Inflammatory macrophage treated with lipopolysaccharide for 1 hour (primary cell): ENCODE results near the gene RAB26.
"Not testable (repeated sequence)": the region's sequence is repeated elsewhere in the genome, so short reads cannot be mapped to it uniquely, and the experiment has no call there.

Experiments used
- DNase-seq, 2 donors: peaks; one replicate each; pipeline ENCODE4 v3.0.0-alpha.2; 2020 to 2022

RAB26 gene, protein sequence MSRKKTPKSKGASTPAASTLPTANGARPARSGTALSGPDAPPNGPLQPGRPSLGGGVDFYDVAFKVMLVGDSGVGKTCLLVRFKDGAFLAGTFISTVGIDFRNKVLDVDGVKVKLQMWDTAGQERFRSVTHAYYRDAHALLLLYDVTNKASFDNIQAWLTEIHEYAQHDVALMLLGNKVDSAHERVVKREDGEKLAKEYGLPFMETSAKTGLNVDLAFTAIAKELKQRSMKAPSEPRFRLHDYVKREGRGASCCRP

DNA sequence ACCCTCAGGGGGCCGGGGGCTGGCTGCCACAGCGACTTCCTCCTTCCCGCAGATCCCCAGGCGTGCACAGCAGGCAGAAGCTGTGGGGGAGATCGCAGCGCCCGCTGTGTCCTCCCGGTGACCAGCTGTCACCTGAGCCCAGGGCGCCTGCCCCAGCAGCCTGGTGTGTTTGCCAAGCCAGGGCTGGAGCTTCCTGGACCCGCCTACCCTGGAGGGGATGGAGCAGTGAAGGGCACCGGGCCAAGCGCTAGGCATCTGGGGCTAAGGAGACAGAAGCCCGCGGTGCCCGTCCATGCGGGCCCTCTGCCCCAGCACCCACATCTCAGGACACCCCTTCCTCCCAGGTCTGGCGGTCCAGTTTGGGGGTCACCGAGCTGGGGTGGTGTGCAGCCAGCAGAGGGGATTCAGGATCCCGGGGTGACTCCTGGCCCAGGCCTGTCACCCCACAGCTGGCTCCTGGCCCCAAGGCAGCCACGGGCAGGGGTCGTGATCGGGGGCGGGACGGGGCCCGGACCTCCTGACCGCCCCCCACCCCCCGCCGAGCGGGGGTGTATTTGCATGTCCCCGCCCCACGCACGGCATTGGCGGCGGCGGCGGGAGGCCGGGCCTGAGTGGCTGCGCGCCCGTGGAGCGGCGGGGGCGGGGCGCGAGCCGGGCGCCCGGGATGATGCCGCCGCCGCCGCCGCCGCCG, at the start of gene RAB26:
TSS of gene RAB26 (plus strand) at position 645 of the 691 bp plus-strand sequence. CDS start 159 bp downstream, outside the sequence.
- DNase-seq = peak; percentile 23 to 34

DNA sequence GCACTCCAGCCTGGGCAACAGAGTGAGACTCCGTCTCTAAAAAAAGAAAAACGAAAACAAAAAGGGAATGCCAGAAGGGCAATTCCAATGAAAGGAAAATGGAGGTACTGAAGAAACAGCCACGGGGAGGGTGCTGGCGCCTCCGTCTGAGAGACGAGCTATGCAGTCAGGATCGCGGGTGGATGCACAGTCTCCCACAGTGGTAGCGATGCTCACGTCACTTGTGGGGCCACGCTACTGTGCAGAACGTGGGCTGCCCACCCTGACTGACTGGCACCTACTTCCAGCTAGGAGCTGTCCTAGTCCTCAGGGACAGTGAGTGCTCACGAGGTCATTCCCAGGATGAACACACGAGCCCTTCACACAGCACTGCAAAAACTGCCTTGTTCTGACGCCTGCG, 46.8 kb upstream of the RAB26 start:
- not testable (repeated sequence) for DNase-seq

DNA sequence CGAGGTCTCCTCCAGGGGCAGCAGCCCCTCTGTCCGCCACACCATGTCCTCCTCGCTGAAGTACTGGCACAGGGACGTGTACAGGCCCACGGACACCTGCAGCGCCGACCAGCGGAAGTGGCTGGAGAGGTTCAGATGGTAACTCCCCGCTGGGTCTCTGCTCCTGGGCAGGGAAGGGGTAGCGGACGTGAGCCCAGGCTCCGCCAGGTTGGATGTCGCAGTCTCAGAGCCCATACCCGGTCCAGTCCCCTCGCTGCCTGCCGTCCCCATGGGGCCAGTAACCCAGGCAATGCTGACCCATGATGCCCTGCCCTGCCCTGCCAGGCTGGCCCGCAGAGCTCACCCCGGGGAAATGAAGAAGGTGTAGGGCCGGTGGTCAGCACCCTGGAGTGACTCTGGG, 46.0 kb upstream of the RAB26 start:
- DNase-seq = no peak

DNA sequence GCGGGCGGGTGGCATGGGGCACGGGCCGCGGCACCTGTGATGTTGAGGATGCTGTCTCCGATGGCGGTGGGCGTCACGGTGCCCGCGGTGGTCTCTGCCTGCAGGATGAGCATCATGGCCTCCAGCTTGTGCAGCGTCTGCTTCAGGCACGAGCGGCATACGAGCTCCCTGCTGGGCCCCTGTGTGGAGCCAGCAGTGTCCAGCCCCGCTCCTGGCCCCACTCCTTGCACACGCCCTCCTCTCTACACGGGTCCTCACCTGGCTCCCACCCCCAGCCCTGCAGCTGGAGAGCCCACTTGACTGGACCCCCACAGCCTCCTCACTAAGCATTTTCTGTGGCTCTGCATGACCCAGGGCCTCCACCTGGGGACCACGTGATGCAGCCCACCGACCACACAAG, 44.0 kb upstream of the RAB26 start:
- not testable (repeated sequence) for DNase-seq

DNA sequence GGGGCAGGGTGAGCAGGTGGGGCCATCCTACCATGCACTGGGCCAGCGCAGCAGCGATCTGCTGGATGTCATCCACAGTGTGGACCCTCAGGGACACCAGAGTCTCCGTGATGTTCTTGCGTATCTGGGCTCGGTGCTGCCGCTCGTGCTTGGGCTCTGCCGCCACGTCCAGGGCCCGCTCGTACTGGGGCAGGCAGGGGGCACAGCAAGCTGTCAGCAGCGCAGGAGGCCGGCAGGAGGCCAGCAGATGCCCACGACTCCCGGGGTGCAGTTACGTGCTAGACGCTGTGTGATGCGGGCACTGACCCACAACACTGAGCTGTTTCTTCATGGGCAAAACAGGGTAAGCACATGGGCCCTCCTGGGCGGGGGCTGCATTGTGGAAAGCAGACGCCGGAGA, 43.1 kb upstream of the RAB26 start:
- not testable (repeated sequence) for DNase-seq

DNA sequence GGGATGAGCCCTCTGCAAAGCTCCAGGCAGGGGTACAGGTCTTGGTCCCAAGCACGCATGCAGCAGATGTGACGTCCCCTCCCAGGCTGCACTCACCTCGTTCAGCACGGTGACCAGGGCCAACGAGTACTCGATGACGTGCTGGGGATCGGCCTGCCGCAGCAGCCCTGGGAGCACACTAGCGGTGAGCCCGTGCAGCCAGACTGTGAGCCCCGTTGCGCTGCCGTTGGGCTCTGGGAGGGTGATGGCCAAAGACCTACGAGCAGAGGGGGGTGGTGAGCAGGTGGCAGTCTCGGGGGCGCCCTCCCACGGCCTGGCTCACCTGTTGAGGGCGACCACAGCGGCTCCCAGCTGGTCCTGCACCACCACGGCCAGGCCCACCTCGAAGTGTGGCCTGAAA, 42.7 kb upstream of the RAB26 start:
- not testable (repeated sequence) for DNase-seq

DNA sequence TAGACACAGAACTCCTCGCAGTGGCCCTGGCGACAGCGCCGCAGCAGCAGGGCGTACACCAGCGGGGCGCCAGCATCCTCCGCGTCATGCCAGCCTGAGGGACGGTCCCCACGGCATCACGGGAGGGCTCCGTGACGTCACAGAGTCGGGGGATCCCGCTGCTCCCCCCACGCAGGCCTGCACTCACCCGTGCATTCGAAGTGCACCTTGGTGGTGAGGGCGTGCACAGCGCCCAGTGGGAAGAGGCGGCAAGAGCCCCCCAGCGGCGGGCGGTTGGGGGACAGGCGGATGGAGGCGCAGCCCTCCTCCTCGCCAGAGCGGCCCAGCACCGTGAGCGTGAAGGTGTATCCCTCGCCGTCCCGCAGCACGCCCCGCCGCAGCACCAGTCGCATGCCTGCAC, 42.2 kb upstream of the RAB26 start:
- DNase-seq = not testable (repeated sequence)

DNA sequence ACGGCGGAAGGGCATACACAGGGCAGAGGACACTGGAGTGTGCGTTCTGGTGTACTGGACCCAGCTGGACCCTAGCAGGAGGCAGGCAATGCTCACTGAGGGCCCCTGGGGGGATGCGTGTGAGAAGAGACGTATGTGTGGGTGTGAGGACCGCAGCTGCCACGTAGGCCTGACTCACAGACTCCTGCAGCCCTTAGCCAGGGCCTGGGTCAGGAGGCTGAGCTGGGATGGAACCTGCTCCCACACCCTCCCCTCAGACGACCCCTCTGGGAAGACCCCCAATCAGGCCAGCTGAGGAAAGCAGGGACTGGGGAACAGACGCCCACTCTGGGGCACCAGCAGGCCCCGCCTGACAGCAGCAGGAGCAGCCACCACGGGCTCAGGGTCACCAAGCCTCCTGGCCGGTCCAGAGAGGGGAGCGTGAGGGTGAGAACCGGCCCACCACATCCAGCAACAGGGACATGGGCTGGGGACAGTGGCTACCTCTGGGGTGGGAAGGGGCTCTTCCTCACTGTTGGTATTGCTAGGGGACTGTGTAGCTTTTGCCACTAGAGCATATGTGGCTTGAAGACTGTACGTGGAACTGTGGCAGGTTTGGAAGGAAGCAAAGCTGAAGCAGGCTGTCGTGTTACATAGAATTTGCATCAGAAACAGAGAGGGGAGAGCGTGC, 41.2 kb upstream of the RAB26 start:
- not testable (repeated sequence) for DNase-seq

DNA sequence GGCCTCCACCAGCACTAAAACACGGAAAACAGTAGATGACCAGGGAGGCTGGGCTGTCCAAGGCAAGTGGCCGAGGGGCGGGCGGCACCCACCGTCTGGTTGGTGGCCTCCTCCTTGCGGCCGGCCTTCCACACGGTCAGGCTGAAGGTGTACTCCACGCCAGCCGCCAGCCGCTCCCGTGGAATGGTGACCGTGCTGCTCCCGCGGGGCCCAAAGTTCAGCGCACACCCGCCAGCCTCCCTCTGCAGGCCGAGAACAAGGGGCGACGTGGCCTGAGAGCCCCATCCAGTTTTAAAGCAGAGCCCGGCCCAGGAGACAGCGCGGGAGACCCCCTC, 40.7 kb upstream of the RAB26 start:
- DNase-seq = not testable (repeated sequence)

DNA sequence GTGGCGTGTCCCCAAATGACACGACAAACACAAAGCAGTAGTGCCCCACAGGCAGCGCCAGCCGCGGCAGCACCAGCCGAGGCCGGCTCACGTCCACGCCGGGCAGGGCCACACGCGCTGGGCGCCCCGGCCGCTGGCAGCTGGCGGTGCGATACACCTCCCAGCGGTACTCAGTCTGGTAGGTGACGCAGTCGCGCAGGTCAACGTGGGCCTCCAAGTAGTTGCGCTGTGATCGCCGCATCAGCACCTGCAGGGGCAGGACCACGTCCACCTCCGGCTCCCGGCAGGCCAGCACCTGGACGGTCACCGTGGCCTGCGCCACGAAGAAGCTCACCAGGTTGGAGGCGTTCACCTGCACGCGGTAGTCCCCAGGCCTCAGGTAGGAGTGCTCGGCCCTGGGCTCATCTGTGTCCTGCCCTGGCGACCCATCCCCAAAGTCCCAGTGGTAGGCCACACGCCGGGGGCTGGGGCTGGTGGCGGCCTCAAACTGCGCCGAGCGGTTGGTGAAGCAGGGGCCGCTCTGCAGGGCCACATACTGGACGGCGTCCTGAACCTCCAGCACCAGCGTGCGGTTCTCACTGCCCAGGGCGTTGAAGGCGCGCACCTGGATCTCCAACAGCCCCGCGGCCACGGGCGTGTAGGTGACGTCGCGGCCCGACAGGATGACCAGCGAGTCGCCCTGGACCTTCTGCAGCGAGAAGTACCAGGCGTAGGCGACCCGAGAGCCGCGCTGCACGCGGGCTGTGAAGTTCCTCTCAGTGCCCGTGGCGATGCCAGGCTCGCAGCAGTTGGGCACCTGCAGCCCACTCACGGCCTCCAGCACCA, 39.8 kb upstream of the RAB26 start:
- not testable (repeated sequence) for DNase-seq

DNA sequence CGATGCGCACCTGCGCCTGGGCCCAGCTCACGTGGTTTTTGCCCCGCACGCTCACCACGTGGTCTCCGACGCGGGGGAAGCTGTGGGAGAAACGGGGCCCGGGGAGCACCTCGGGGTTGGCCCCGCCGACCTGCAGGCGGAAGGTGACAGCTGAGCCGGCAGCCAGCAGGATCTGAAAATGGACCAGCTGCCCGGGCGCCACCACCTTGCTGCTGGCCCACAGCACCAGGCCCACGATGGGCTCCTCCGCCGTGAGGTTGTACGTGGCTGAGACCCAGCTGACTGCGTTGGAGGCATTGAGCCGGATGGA, 39.2 kb upstream of the RAB26 start:
- not testable (repeated sequence) for DNase-seq

DNA sequence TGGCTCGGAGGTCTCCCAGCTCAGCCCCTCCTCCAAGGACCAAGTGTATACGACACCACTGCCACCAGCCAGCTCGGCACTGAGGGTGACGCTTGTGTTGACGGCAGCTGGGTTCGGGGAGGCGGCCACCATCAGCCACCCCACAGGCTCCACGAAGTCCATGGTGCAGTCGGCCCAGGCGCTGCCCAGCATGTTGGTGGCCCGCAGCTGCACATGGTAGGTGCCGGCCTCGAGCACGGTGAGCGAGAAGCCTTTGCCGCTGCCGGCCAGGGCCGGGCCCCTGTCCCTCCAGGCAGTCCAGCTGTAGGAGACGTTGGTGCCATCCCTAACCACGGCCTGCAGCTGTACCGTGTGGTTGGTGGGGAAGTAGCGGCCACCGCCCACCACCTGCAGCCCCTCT, 38.6 kb upstream of the RAB26 start:
- not testable (repeated sequence) for DNase-seq

DNA sequence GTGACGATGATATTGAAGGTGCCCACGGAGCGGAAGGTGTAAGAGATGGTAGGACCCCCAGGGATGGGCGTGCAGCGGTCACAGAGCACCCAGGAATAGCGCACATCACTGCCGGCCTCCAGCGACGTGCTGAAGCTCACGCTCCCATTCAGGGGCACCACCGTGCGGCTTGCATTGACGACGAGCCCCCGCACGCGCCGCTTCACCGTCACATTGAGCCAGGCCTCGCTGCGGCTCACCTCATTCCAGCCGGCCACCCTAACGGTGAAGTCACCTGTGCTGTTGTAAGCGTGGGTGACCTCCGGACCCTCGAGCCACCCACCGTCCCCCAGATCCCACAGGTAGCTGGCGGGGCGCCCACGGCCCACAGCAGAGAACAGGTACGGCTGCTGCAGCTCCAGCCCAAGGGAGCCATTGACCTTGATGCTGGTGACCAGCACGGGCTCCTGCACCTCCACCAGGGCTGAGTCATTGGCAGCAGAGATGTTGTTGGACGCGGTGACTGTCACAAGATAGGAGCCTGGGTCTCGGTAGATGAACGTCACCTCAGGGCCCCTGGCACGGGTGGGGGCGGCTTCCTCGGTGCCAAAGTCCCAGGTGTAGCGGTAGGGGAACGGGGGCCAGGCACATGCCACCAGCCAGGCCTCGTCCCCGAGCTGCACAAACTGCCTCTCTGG, 38.0 kb upstream of the RAB26 start:
- not testable (repeated sequence) for DNase-seq

DNA sequence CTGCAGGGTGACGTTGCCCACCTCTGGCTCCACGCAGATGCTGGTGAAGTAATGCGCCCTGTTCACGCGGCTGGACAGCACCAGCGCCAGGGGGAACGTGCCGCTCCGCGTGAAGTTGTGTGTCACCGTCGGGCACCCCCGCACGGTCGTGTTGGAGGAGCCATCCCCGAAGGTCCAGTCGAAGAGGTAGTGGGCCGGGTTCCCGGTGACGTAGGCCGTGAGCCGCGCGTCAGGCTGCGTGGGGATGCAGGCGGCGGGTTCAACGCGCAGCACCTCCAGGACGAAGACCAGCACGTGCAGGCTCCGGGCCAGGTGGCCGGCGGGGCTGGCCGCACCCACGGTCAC, 37.4 kb upstream of the RAB26 start:
- not testable (repeated sequence) for DNase-seq

DNA sequence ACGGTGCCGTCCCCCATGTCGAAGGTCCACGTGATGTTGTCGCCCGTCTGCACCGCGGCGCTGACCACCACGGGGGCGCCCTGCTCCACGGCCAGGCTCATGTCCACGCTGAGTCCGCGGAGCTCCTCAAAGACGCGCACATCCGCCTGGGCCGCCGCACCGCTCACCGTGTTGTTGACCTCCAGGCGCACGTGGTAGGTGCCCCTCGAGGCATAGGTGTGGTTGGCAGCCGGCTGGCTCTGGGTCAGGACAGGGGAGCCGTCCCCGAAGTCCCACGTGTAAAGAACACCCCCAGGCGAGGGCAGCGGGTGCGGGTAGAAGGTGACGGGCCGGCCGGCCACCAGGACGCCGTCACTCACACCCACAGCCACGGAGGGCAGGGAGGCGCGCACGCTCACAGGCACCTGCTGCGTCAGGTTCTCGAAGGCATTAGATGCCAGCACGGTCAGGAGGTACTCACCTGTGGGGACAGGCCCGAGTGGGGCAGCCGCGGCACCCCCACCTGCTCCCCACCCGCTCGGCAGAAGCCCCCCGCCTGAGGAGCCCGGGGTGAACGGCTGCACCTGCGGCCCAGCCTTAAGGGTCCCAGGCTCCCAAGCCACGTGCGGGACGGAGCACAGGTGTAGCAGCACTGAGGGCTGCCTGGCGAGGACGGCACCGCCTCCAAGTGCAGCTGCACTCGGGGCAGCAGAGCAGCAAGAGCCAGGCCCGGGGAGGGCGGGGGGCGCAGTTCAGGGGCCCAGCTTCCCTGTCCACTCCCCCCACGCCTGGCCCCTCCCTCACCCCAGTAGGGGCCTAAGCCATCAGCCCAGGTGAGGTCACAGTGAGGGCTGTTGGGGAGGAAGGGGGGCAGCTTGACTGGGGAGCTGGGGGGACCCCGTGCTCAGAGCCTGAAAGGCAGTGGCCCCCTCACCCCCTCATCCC, 36.8 kb upstream of the RAB26 start:
- DNase-seq = not testable (repeated sequence)

DNA sequence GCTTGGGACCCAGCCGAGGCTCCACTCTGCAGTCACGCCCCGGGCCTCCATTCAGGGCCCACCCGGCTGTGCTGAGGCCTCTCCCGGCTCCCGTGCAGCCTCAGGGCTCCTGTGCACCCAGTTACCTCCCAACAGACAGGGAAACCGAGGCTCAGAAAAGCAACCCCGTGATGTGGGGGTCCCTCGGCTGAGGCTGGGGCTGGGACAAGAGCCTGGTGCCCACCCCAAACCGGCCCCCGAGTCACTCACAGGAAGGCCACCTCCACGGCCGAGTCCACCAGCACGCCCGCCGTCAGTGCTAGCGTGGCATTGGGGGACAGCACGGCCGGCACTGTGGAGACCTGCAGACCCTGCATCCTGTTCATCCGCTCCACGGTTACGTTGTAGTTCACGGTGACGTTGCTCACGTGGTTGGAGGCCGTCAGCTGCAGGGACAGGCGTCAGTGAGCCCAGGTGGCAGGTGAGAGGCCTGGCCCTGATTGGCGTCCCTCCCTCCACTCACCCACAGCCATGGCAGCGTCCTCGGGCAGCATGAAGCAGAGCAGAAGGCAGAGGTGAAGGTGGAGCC, 35.8 kb upstream of the RAB26 start:
- not testable (repeated sequence) for DNase-seq

DNA sequence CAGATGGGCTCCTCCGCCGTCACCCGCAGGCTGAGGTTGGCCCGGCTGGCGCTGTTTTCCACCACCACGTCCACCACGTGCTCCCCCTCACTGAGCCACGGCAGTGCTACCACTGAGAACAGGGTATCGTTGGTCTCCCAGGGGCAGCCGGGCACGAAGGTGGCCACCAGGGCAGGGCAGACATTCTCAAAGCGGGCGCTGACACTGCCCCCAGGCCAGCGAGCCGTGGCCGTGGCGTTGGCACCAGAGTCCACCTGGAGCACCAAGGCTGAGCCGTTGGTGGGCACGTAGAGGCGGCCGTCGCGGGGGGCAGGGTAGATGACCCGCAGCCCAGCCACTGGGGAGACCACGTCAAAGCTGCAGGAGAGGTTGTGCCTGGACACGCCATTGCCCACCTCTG, 34.2 kb upstream of the RAB26 start:
- not testable (repeated sequence) for DNase-seq

DNA sequence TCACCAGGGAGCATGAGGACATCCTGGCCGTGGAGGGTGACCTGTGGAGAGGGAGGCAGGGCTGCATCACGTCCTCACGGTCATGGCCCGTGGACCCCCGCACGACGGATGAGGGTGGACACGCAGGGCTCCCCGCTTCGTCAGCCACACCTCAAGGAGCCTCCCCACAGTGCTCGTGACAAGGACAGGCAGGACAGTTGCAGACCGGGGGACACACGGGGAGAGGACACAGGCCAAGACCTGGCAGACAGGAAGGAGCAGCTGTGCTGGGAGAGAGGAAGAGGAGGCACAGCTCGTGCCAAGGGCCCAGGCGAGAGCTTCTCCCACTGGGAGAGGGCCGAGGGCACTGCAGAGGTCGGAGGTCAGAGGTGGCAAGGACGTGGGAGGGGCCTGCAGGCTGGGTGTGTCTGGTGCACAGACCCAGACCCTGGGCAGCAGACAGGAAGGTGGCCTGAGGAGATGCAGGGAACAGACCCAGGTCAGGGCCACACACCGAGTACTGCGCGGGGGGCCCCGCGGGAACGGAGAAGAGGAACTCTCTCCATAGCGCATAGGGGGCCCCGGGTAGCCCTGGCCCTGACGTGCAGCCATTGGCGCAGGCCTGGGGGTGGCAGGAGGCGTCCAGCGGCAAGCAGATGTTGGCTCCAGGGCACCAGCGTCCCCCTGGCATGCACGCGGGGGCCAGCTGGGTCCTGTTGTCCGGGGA, 33.4 kb upstream of the RAB26 start:
- not testable (repeated sequence) for DNase-seq

DNA sequence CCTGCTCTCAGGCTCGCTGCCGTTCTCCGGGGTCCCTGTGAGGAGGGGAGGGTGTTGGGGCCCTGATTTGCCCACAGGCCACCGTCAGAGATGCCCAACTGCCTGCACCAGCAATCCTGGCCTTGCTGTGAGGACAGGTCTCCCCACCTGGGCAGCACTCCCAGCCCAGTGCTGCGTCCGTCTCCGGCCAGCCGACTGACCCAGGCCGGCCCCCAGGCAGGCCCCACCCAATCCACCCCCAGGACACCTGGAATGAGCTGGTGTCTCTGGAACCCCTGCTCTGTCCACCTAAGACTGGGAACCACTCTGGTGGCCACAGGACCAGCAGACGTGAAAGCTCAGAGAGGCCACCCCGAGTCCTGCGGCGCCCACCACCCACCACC, 32.8 kb upstream of the RAB26 start:
- no peak for DNase-seq

DNA sequence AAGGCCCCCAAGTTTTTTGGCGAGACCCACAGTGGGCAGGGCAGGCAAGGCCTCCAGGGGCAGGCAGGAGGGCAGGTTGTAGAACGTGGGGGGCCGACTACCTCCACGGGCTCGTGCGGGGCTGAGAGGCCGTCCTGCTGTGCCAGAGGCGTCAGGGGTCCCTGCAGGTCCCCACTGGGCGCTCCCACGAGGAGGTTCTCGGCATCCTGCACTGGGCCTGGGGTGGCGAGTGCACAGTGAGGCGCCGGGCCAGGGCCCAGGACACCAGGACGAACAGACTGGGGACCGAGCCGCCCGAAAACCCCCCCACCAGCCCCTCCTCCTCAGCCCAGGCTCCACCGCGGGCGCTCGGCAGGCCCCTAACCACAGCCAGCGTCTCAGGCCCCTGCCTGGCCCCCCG, 32.0 kb upstream of the RAB26 start:
- DNase-seq = not testable (repeated sequence)

DNA sequence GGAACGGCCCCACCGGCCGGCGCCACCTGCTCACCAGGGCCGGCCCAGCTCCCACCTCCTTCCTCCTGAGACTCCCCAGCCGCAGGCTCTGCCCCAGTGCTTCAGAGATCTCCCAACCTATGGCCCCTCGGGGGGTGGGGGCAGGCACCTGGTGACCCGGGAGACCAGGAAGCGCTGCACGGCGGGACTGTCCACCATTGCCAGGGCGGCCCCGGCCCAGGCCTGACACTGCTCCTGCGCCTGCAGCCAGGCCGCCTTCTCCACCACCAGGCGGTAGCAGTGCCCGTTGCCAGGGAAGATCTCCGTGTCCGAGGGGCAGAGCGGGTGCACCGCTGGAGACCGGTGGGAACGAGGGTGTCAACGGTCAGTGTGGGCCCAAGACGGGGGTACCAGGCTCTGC, 31.1 kb upstream of the RAB26 start:
- not testable (repeated sequence) for DNase-seq
